Subcutaneous abdominal adipose tissue (tissue), 5 donors: ENCODE data around the gene RRP1.
A peak's percentile ranks its signal among the peaks of the same experiment; 100 is the strongest.

Source experiments
- H3K27ac ChIP-seq: one replicate; pipeline ENCODE4 v1.7.0; 2013; ENCODE audit warnings: low read depth, mild to moderate bottlenecking, inconsistent platforms, low read length, moderate library complexity
- H3K27me3 ChIP-seq, 5 donors: one replicate each; pipeline ENCODE4 v1.7.0; 2013; ENCODE audit warnings: low read length in 5 of 5, inconsistent platforms in 1 of 5; ENCODE audit not compliant: control insufficient read depth in 5 of 5, insufficient read depth in 4 of 5
- H3K36me3 ChIP-seq, 5 donors: one replicate each; pipeline ENCODE4 v1.7.0; 2013; ENCODE audit warnings: low read length in 5 of 5; ENCODE audit not compliant: control insufficient read depth in 5 of 5, insufficient read depth in 5 of 5
- H3K4me1 ChIP-seq, 5 donors: one replicate each; pipeline ENCODE4 v1.7.0; 2013; ENCODE audit warnings: low read length in 5 of 5, mild to moderate bottlenecking in 3 of 5, moderate library complexity in 1 of 5; ENCODE audit not compliant: control insufficient read depth in 5 of 5, insufficient read depth in 5 of 5
- H3K4me3 ChIP-seq, 5 donors: one replicate each; pipeline ENCODE4 v1.7.0; 2013; ENCODE audit warnings: low read length in 5 of 5, low read depth in 1 of 5
- H3K9ac ChIP-seq, 5 donors: one replicate each; pipeline ENCODE4 v1.7.0; 2013; ENCODE audit warnings: low read length in 5 of 5, mild to moderate bottlenecking in 4 of 5, moderate library complexity in 3 of 5
- H3K9me3 ChIP-seq, 5 donors: one replicate each; pipeline ENCODE4 v1.7.0; 2013; ENCODE audit warnings: low read length in 5 of 5; ENCODE audit not compliant: control insufficient read depth in 5 of 5
- donor health status: healthy.
- donor health status: healthy.
- donor health status: healthy.
- donor health status: healthy.
- donor health status: healthy.

Gene RRP1

GRCh38 chr21:43785134-43785533, 4.2 kb upstream of the RRP1 start:
- H3K27me3 ChIP-seq, result no peaks in the 10 kb centered on the region
- no peak overlapping the region for H3K9ac ChIP-seq
- H3K4me1 ChIP-seq, result peaks cover 3 to 28% (median 22%) of the 10 kb centered on the region in 5 donors
- no peaks in the 10 kb centered on the region for H3K36me3 ChIP-seq
- no peak overlapping the region for H3K27ac ChIP-seq
- no peaks in the 10 kb centered on the region for H3K9me3 ChIP-seq
- no peak overlapping the region for H3K4me3 ChIP-seq

GRCh38 chr21:43786300-43786806, 3.0 kb upstream of the RRP1 start:
- no peaks in the 10 kb centered on the region for H3K36me3 ChIP-seq
- no peak overlapping the region for H3K9ac ChIP-seq
- H3K4me3 ChIP-seq, result no peak overlapping the region
- peaks cover 7 to 40% (median 30%) of the 10 kb centered on the region in 5 donors for H3K4me1 ChIP-seq
- no peaks in the 10 kb centered on the region for H3K27me3 ChIP-seq
- no peaks in the 10 kb centered on the region for H3K9me3 ChIP-seq
- H3K27ac ChIP-seq, result no peak overlapping the region

- Histone ChIP-seq H3K27me3 (no peaks in the 10 kb centered on the region), H3K4me3 (no peak overlapping the region), H3K4me1 (peaks cover 7 to 40% (median 30%) of the 10 kb centered on the region in 5 donors), H3K27ac (no peak overlapping the region), H3K36me3 (peaks cover 0 to 3% (median 3%) of the 10 kb centered on the region in 5 donors), H3K9me3 (no peaks in the 10 kb centered on the region), H3K9ac (no peak overlapping the region)
Measured at GRCh38 chr21:43786807-43787440, 2.5 kb upstream of the RRP1 start.

- H3K36me3 ChIP-seq, result peaks cover 0 to 35% (median 32%) of the 10 kb centered on the region in 5 donors
- H3K27me3 ChIP-seq, result no peaks in the 10 kb centered on the region
- H3K9ac ChIP-seq, result peak overlapping the region; percentile 4 to 87 (median 75)
- peak overlapping the region; percentile 83 for H3K27ac ChIP-seq
- H3K9me3 ChIP-seq, result no peaks in the 10 kb centered on the region
- peaks cover 4 to 26% (median 15%) of the 10 kb centered on the region in 5 donors for H3K4me1 ChIP-seq
- H3K4me3 ChIP-seq, result peak overlapping the region; percentile 81 to 87 (median 82)
Measured at GRCh38 chr21:43790010-43790524, 690 bp downstream of the RRP1 start.

- H3K4me1 ChIP-seq, result peaks cover 4 to 26% (median 15%) of the 10 kb centered on the region in 5 donors
- H3K4me3 ChIP-seq, result no peak overlapping the region
- H3K9me3 ChIP-seq, result no peaks in the 10 kb centered on the region
- H3K27ac ChIP-seq, result no peak overlapping the region
- no peak overlapping the region for H3K9ac ChIP-seq
- H3K27me3 ChIP-seq, result no peaks in the 10 kb centered on the region
- H3K36me3 ChIP-seq, result peaks cover 0 to 58% (median 55%) of the 10 kb centered on the region in 5 donors
Measured at GRCh38 chr21:43792406-43792805, 3.0 kb downstream of the RRP1 start.

- H3K9ac ChIP-seq, result no peak overlapping the region
- peaks cover 0 to 66% (median 64%) of the 10 kb centered on the region in 5 donors for H3K36me3 ChIP-seq
- no peak overlapping the region for H3K4me3 ChIP-seq
- H3K9me3 ChIP-seq, result no peaks in the 10 kb centered on the region
- H3K27me3 ChIP-seq, result no peaks in the 10 kb centered on the region
- H3K27ac ChIP-seq, result no peak overlapping the region
- peaks cover 4 to 26% (median 15%) of the 10 kb centered on the region in 5 donors for H3K4me1 ChIP-seq
Measured at GRCh38 chr21:43793243-43793642, 3.9 kb downstream of the RRP1 start.

GRCh38 chr21:43794311-43794710, 4.9 kb downstream of the RRP1 start:
- H3K27ac ChIP-seq, result no peak overlapping the region
- no peaks in the 10 kb centered on the region for H3K9me3 ChIP-seq
- no peaks in the 10 kb centered on the region for H3K27me3 ChIP-seq
- H3K9ac ChIP-seq, result no peak overlapping the region
- peaks cover 0 to 77% (median 74%) of the 10 kb centered on the region in 5 donors for H3K36me3 ChIP-seq
- no peak overlapping the region for H3K4me3 ChIP-seq
- H3K4me1 ChIP-seq, result peaks cover 4 to 19% (median 13%) of the 10 kb centered on the region in 5 donors

- no peak overlapping the region for H3K27ac ChIP-seq
- H3K27me3 ChIP-seq, result no peaks in the 10 kb centered on the region
- H3K9me3 ChIP-seq, result no peaks in the 10 kb centered on the region
- no peak overlapping the region for H3K9ac ChIP-seq
- H3K4me3 ChIP-seq, result no peak overlapping the region
- peaks cover 4 to 14% (median 11%) of the 10 kb centered on the region in 5 donors for H3K4me1 ChIP-seq
- peaks cover 0 to 83% (median 79%) of the 10 kb centered on the region in 5 donors for H3K36me3 ChIP-seq
Measured at GRCh38 chr21:43794857-43795256, 5.5 kb downstream of the RRP1 start.

GRCh38 chr21:43797415-43797814, 8.0 kb downstream of the RRP1 start:
- no peak overlapping the region for H3K9ac ChIP-seq
- H3K9me3 ChIP-seq, result no peaks in the 10 kb centered on the region
- H3K27me3 ChIP-seq, result no peaks in the 10 kb centered on the region
- H3K27ac ChIP-seq, result no peak overlapping the region
- H3K4me3 ChIP-seq, result no peak overlapping the region
- H3K36me3 ChIP-seq, result peaks cover 0 to 100% (median 96%) of the 10 kb centered on the region in 5 donors
- no peaks in the 10 kb centered on the region for H3K4me1 ChIP-seq

- H3K36me3 ChIP-seq, result peaks cover 0 to 100% (median 96%) of the 10 kb centered on the region in 5 donors
- no peaks in the 10 kb centered on the region for H3K9me3 ChIP-seq
- no peak overlapping the region for H3K4me3 ChIP-seq
- no peaks in the 10 kb centered on the region for H3K27me3 ChIP-seq
- H3K27ac ChIP-seq, result no peak overlapping the region
- H3K4me1 ChIP-seq, result no peaks in the 10 kb centered on the region
- H3K9ac ChIP-seq, result no peak overlapping the region
Measured at GRCh38 chr21:43797925-43798715, 8.7 kb downstream of the RRP1 start.
